ENCODE measurements around the gene NSD1.
A peak's percentile ranks its signal among the peaks of the same experiment; 100 is the strongest.
"Not testable (repeated sequence)": the region's sequence is repeated elsewhere in the genome, so short reads cannot be mapped to it uniquely, and the experiment has no call there.

NSD1 gene

GRCh38 chr5:177293819-177294581 is 160.4 kb downstream of the NSD1 start:
- no peak for DNase-seq

GRCh38 chr5:177294632-177295031 is 161.1 kb downstream of the NSD1 start:
- DNase-seq: no peak

GRCh38 chr5:177295924-177296323 is 162.4 kb downstream of the NSD1 start:
- no peak for DNase-seq

GRCh38 chr5:177296581-177296980 is 163.0 kb downstream of the NSD1 start:
- DNase-seq: no peak

DNA sequence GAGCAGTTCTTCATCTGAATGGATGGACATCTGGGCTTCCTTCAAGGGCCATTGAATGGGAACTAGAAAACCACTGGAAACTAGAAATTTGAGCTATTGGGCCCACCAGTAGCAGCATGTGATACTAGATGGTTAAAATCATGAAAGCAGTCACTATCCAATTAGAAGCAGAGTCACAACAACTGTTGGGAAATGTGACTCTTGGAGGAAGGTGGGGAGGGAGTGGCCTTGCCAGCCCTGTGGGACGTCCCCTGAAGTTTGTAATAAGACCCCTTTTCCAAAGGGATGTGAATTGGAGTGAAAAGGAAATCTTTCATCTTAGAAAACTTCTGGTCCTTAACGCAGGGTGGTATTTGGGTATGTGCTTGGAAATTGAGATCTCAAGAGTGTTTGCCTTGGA is 164.3 kb downstream of the NSD1 start:
- no peak for DNase-seq

DNA sequence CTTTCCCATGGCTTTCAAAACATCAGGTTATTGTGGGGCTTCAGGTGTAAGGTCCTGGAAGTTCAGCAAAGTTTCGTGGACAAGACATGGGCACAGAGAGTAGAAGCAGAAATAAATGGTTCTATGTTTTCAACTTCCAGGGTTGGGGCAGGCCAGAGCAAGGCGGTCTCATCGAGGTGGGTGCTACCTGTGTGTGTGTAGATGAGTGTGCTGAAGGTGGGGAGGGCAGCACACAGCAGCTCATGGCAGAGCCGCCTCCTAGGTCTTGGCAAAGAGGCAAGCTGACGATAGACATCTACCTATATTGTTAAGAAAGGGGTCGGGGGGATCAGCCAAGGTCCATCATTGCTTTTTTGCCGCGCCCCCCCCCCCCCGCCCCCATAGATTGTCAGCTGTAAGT is 166.1 kb downstream of the NSD1 start:
- no peak for DNase-seq

- DNase-seq: no peak
These were observed 166.8 kb downstream of the NSD1 start for GRCh38 chr5:177300236-177300880.

GRCh38 chr5:177300951-177301350 is 167.4 kb downstream of the NSD1 start:
- DNase-seq: no peak

GRCh38 chr5:177301503-177302165 is 168.1 kb downstream of the NSD1 start:
- peak; percentile 81 for DNase-seq

GRCh38 chr5:177302354-177303110 is 169.0 kb downstream of the NSD1 start:
- no peak for DNase-seq

- no peak for DNase-seq
These were observed 169.8 kb downstream of the NSD1 start, which contains the start of the genes PRELID1 and RAB24 for GRCh38 chr5:177303121-177303924. TSS of gene PRELID1 (plus strand) at chr5:177303799. CDS start at chr5:177303986, 187 bp downstream. TSS of gene RAB24 (minus strand) at chr5:177303719. CDS start at chr5:177303288, 431 bp downstream.

DNA sequence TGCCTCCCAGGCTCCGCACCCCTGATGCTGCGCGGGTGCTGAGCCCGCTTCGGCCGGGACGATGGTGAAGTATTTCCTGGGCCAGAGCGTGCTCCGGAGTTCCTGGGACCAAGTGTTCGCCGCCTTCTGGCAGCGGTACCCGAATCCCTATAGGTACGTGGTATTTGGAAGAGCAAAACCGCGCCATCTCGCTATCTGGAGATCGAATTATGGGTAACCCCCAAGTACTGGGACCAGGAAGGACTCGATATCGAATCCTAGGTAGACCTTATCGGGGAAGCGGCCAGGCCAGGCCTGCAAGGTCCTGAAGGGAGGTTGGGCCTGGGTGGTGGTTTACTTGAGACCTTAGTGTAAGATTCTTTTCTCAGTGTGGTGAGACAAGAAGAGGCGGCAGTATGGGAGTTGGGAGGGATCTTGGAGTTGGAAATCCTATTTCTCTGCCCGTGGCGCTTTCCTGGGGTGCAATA is 170.4 kb downstream of the NSD1 start:
- DNase-seq: no peak

DNA sequence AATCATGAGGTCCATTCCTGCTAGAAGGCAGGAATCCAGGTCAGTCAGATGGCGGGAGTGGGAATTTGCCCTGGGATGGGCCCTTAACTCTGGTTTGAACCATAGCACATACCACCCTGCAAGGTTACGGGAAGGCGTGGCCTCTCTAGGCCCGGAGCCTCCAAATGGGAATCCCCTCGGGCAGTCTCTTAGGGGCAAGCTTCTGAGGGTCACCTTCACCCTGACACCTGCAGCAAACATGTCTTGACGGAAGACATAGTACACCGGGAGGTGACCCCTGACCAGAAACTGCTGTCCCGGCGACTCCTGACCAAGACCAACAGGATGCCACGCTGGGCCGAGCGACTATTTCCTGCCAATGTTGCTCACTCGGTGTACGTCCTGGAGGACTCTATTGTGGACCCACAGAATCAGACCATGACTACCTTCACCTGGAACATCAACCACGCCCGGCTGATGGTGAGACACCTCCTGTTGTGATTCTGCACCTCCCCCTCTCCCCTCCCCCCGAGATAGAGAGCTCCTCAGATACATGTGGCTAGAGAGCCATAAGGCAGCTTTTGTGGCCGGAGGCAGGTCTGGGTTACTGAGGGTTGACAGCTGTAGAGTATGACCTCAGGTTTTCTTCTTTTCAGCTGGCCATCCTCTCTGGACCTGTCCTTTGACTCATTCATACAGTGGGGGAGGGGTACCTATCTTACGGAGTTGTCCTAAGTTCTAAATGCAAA is 171.0 kb downstream of the NSD1 start:
- no peak for DNase-seq

DNA sequence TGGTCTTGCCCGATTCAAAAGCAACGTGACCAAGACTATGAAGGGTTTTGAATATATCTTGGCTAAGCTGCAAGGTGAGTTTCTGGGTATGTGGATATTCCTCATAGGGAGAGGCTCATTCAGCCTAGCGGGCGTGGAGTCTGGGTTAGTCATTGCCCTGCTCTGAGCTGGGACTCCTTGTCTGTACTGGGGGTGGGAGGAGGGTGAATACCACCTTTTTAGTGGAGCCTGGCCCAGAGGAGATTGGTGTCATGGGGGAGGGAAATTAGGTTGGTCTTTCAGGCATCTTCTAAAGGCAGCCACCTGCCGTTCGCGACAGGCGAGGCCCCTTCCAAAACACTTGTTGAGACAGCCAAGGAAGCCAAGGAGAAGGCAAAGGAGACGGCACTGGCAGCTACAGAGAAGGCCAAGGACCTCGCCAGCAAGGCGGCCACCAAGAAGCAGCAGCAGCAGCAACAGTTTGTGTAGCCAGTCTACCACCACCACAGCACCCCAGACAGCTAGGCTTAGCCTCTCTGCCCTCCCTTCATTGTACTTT is 172.6 kb downstream of the NSD1 start:
- DNase-seq: not testable (repeated sequence)

GRCh38 chr5:177306674-177307543 is 173.3 kb downstream of the NSD1 start:
- no peak for DNase-seq

DNA sequence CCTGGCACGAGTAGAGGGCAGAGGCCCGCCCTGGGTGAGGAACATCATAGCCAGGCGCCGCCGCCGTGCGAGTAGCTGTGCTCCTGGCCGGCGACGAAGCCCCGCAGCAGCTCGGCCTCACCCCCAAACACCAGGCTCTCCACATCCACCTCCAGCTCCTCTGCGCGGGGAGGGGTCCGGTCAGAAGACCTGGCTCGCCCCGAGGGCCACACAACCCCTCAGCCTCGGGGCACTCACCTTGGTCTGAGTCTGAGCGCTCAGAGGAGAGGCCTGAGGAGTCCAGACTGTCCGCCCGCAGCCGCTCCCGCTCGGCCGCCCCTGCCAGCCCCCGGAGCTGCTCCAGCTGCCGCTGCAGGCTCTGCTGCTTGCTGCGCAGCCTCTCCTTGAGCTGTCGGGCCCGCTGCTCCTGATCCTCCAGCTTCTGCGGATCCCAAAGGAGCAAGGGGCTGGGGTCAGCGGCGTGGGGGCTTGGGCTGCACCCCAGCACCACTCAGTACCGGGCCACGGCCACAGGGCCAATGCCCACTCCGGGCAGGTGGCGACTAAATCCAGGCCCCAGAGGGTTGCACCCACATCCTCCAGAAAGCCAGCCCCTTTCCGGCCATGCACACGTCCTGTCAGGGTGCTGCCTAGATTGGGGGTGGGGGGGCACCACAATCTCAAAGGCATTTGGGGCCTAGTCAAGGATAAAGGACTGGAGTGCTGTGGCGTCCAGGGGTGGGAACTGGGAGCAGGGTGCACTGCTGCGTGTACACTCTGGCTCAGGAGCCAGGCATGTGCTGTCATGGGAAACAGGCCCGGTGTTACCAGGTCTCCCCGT is 174.2 kb downstream of the NSD1 start:
- no peak for DNase-seq

- DNase-seq: no peak
These were observed 175.2 kb downstream of the NSD1 start for GRCh38 chr5:177308740-177309139.

GRCh38 chr5:177309351-177310191 is 176.0 kb downstream of the NSD1 start:
- no peak for DNase-seq

Data from DMS79 (cell line).